Vagina (tissue), 2 donors: ENCODE measurements around the gene HRH3. TPM values are rescaled to one million over a fixed set of nuclear protein-coding genes. Genes with fewer than 3 reads are reported as not detected.

Experiments
- DNase-seq, 2 donors: peaks; one replicate each; pipeline ENCODE4 v3.0.0-alpha.2; 2017; ENCODE audit errors: extremely low spot score in 2 of 2
- H3K27ac ChIP-seq: fragments of 200-600 bp; sonication (generic); one replicate; pipeline ENCODE4 v1.5.1; 2019
- H3K27me3 ChIP-seq: fragments of 200-600 bp; sonication (generic); one replicate; pipeline ENCODE4 v1.5.1; 2019
- H3K36me3 ChIP-seq, 2 donors: fragments of 200-600 bp; sonication (generic); one replicate each; pipeline ENCODE4 v1.5.1; 2017 to 2019
- H3K4me1 ChIP-seq: fragments of 200-600 bp; sonication (generic); one replicate; pipeline ENCODE4 v1.5.1; 2019
- H3K4me3 ChIP-seq, 2 donors: fragments of 200-600 bp; sonication (generic); 1 replicate in 1 of 2; 2 replicates in 1 of 2; pipeline ENCODE4 v1.5.1; 2016 to 2019
- H3K9me3 ChIP-seq: fragments of 200-600 bp; sonication (generic); one replicate; pipeline ENCODE4 v1.5.1; 2019
- POLR2A ChIP-seq, 2 donors: fragments of 450-650 bp; IDR thresholded peaks; one replicate each; pipeline ENCODE4 v1.6.1; 2017; ENCODE audit warnings: antibody characterized with exemption in 2 of 2, mild to moderate bottlenecking in 2 of 2, moderate library complexity in 2 of 2
- POLR2AphosphoS5 ChIP-seq, 2 donors: sonication (generic); formaldehyde crosslinking; IDR thresholded peaks; one replicate each; pipeline ENCODE4 v1.9.0; 2017; ENCODE audit warnings: antibody characterized with exemption in 2 of 2, mild to moderate bottlenecking in 2 of 2, low read depth in 1 of 2; ENCODE audit not compliant: insufficient read depth in 1 of 2
- intact Hi-C: fragments of 100-400 bp; cut with DNase I; formaldehyde crosslinking; loops from one replicate; pipeline ENCODE4 v1.15.1; 2023
- total RNA-seq: library from RNA; depleted of rRNA; stranded (reverse); fragments of >200 nt; gene quantifications from one replicate; pipeline ENCODE4 v1.2.3, GENCODE V29; 2016
- TF ChIP-seq, protein P1 (sequence below), 3 experiments: fragments of 450-650 bp in 2 of 3; fragments of 200-600 bp in 1 of 3; sonication (generic) in 1 of 3; IDR thresholded peaks; one replicate each; pipeline ENCODE4 v1.5.1; 2017 to 2019; ENCODE audit warnings: antibody characterized with exemption in 3 of 3, mild to moderate bottlenecking in 2 of 3, moderate library complexity in 2 of 3

The HRH3 gene
- total RNA-seq, 1 donor from 2014 or later: not detected

GRCh38 chr20:62210496-62210855, 9.6 kb downstream of the HRH3 start:
- TF ChIP-seq POLR2A (IDR thresholded peaks at IDR 0.05) (no peak), POLR2AphosphoS5 (IDR thresholded peaks at IDR 0.05; ENCODE audit: insufficient read depth in 1 of 2, low read depth in 1 of 2) (no peak)
- TF ChIP-seq, protein P1, sequence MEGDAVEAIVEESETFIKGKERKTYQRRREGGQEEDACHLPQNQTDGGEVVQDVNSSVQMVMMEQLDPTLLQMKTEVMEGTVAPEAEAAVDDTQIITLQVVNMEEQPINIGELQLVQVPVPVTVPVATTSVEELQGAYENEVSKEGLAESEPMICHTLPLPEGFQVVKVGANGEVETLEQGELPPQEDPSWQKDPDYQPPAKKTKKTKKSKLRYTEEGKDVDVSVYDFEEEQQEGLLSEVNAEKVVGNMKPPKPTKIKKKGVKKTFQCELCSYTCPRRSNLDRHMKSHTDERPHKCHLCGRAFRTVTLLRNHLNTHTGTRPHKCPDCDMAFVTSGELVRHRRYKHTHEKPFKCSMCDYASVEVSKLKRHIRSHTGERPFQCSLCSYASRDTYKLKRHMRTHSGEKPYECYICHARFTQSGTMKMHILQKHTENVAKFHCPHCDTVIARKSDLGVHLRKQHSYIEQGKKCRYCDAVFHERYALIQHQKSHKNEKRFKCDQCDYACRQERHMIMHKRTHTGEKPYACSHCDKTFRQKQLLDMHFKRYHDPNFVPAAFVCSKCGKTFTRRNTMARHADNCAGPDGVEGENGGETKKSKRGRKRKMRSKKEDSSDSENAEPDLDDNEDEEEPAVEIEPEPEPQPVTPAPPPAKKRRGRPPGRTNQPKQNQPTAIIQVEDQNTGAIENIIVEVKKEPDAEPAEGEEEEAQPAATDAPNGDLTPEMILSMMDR (IDR thresholded peaks at IDR 0.05): no peak
- no peaks in the 10 kb centered on the region for H3K4me1 ChIP-seq
- H3K27me3 ChIP-seq: no peaks in the 10 kb centered on the region
- no peak overlapping the region for H3K27ac ChIP-seq
- no peak for DNase-seq
- H3K4me3 ChIP-seq: no peak overlapping the region
- intact Hi-C loops: no loop called here
- H3K36me3 ChIP-seq: no peaks in the 10 kb centered on the region
- H3K9me3 ChIP-seq: no peaks in the 10 kb centered on the region

DNA sequence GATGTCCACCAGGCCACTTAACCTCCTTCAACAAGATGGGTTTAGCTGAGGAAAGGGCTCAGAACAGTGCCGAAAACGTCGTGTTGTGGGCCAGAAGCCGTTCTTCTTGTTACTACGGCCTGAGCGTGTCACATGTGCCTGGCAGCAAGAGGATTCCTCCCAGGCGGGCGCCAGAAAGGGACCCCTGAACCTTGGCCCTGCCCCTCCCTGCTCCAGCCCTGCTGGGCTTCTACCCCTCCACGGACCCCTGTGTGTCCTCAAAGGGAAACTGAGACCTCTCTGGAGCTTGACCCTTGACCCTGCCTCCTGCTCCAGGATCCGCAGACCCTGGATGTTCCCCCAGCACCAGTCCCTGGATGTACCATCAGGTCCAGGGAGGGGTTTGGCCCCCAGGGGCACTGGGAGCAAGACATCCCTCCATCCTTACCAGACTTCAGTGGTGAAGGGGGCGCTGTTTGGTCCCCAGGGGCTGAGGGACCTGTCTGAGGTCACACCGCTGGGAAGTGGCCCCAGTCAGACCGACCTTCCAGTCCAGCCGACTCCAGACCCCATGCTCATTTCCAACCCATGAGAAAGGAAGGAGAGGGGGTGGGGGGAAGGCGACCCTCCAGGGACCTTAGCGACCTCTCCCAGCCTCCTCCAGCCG, 10.1 kb downstream of the HRH3 start:
- Histone ChIP-seq H3K4me1 (no peaks in the 10 kb centered on the region), H3K9me3 (no peaks in the 10 kb centered on the region), H3K36me3 (no peaks in the 10 kb centered on the region), H3K27ac (no peak overlapping the region), H3K27me3 (no peaks in the 10 kb centered on the region), H3K4me3 (no peak overlapping the region)
- DNase-seq: no peak
- no peak for TF ChIP-seq POLR2AphosphoS5 (IDR thresholded peaks at IDR 0.05; ENCODE audit: insufficient read depth in 1 of 2, low read depth in 1 of 2)
- intact Hi-C loops: no loop called here

- Histone ChIP-seq H3K27ac (no peak overlapping the region), H3K4me3 (no peak overlapping the region), H3K4me1 (no peaks in the 10 kb centered on the region), H3K27me3 (no peaks in the 10 kb centered on the region), H3K36me3 (no peaks in the 10 kb centered on the region), H3K9me3 (no peaks in the 10 kb centered on the region)
- intact Hi-C loops: no loop called here
- TF ChIP-seq POLR2AphosphoS5 (IDR thresholded peaks at IDR 0.05; ENCODE audit: insufficient read depth in 1 of 2, low read depth in 1 of 2) (no peak), POLR2A (IDR thresholded peaks at IDR 0.05) (no peak)
- TF ChIP-seq, protein P1 (IDR thresholded peaks at IDR 0.05): no peak
- no peak for DNase-seq
These were observed 11.0 kb downstream of the HRH3 start for GRCh38 chr20:62208795-62209755.

GRCh38 chr20:62208061-62208794, 11.8 kb downstream of the HRH3 start:
- H3K36me3 ChIP-seq: peaks cover 0 to 1% of the 10 kb centered on the region in 2 donors
- TF ChIP-seq, protein P1 (IDR thresholded peaks at IDR 0.05): no peak
- TF ChIP-seq POLR2A (IDR thresholded peaks at IDR 0.05): no peak
- TF ChIP-seq POLR2AphosphoS5 (IDR thresholded peaks at IDR 0.05; ENCODE audit: insufficient read depth in 1 of 2, low read depth in 1 of 2): no peak
- H3K4me3 ChIP-seq: no peak overlapping the region
- DNase-seq: no peak
- intact Hi-C loops: no loop called here
- H3K4me1 ChIP-seq: no peaks in the 10 kb centered on the region
- no peaks in the 10 kb centered on the region for H3K9me3 ChIP-seq
- H3K27ac ChIP-seq: no peak overlapping the region
- no peaks in the 10 kb centered on the region for H3K27me3 ChIP-seq

DNA sequence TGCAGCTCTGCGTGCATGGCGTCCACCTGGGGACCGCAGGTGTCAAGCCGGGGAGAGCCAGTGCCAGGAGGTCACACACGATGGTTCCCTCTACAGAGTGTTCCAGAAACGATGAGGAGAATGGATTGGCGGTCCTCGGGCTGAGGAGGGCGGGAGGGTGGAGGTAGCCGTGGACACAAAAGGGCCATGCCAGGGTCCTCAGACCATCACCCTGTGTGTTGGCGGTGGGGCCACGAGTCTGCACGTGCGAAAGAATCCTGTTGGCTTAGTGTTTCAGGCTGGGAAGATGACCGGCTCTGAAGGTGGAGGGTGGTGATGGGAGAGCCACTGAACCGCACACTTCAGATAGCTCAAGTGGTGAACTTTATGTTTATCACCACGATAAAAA, 13.7 kb downstream of the HRH3 start:
- Histone ChIP-seq H3K4me3 (no peak overlapping the region), H3K9me3 (no peaks in the 10 kb centered on the region), H3K4me1 (no peaks in the 10 kb centered on the region), H3K27ac (no peak overlapping the region), H3K36me3 (peaks cover 0 to 15% of the 10 kb centered on the region in 2 donors), H3K27me3 (no peaks in the 10 kb centered on the region)
- no peak for DNase-seq
- TF ChIP-seq POLR2AphosphoS5 (IDR thresholded peaks at IDR 0.05; ENCODE audit: insufficient read depth in 1 of 2, low read depth in 1 of 2) (no peak), POLR2A (IDR thresholded peaks at IDR 0.05) (no peak)
- TF ChIP-seq, protein P1 (IDR thresholded peaks at IDR 0.05): no peak
- intact Hi-C loops: no loop called here
